Measurements from ENCODE around the gene TPH2. TPM values are rescaled to one million over a fixed set of nuclear protein-coding genes. Genes with fewer than 3 reads are reported as not detected.

TPH2 gene
- total and polyA plus RNA-seq, 7 donors: 0.01 TPM; not detected in 6

- TF ChIP-seq, protein P1, sequence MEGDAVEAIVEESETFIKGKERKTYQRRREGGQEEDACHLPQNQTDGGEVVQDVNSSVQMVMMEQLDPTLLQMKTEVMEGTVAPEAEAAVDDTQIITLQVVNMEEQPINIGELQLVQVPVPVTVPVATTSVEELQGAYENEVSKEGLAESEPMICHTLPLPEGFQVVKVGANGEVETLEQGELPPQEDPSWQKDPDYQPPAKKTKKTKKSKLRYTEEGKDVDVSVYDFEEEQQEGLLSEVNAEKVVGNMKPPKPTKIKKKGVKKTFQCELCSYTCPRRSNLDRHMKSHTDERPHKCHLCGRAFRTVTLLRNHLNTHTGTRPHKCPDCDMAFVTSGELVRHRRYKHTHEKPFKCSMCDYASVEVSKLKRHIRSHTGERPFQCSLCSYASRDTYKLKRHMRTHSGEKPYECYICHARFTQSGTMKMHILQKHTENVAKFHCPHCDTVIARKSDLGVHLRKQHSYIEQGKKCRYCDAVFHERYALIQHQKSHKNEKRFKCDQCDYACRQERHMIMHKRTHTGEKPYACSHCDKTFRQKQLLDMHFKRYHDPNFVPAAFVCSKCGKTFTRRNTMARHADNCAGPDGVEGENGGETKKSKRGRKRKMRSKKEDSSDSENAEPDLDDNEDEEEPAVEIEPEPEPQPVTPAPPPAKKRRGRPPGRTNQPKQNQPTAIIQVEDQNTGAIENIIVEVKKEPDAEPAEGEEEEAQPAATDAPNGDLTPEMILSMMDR (IDR thresholded peaks at IDR 0.05): no peak
- WGBS, 3 donors: 36 to 51% (median 47%) methylated on average over 3 of the region's 3 CpGs
- Histone ChIP-seq H3K27ac (no peak overlapping the region), H3K36me3 (ENCODE audit: insufficient read depth in 1 of 2, low read depth in 1 of 2) (no peaks in the 10 kb centered on the region), H3K4me1 (no peaks in the 10 kb centered on the region), H3K27me3 (ENCODE audit: insufficient read depth in 3 of 3, low read length in 2 of 3) (no peaks in the 10 kb centered on the region), H3K4me3 (no peak overlapping the region), H3K9me3 (no peaks in the 10 kb centered on the region)
- no peak for DNase-seq
- intact Hi-C loops (cut with DNase I): no loop called here
- no peak for ATAC-seq
Observed at GRCh38 chr12:72074956-72075355, 136.3 kb downstream of the TPH2 start.

- DNase-seq (no peak), ATAC-seq (no peak)
- no peaks in the 10 kb centered on the region for H3K4me1 ChIP-seq
- H3K27ac ChIP-seq: no peak overlapping the region
- TF ChIP-seq, protein P1 (IDR thresholded peaks at IDR 0.05): no peak
- 37 to 54% (median 45%) methylated on average over 3 of the region's 3 CpGs for WGBS, 3 donors
- H3K9me3 ChIP-seq: no peaks in the 10 kb centered on the region
- intact Hi-C loops (cut with DNase I): no loop called here
- no peaks in the 10 kb centered on the region for H3K27me3 ChIP-seq (ENCODE audit: insufficient read depth in 3 of 3, low read length in 2 of 3)
- no peak overlapping the region for H3K4me3 ChIP-seq
- H3K36me3 ChIP-seq (ENCODE audit: insufficient read depth in 1 of 2, low read depth in 1 of 2): no peaks in the 10 kb centered on the region
Observed at GRCh38 chr12:72075401-72075800, 136.8 kb downstream of the TPH2 start.

GRCh38 chr12:72075891-72076557 lies 137.4 kb downstream of the TPH2 start:
- WGBS, 3 donors: 53 to 68% (median 60%) methylated on average over 9 of the region's 9 CpGs

GRCh38 chr12:72076558-72076915 lies 137.9 kb downstream of the TPH2 start:
- no peaks in the 10 kb centered on the region for H3K27me3 ChIP-seq (ENCODE audit: insufficient read depth in 3 of 3, low read length in 2 of 3)
- no peak for DNase-seq

More at GRCh38 chr12:72075891-72076557, 137.4 kb downstream of the TPH2 start:
- Histone ChIP-seq H3K27me3 (ENCODE audit: insufficient read depth in 3 of 3, low read length in 2 of 3) (no peaks in the 10 kb centered on the region), H3K4me3 (no peak overlapping the region), H3K36me3 (ENCODE audit: insufficient read depth in 1 of 2, low read depth in 1 of 2) (no peaks in the 10 kb centered on the region), H3K9me3 (no peaks in the 10 kb centered on the region), H3K4me1 (no peaks in the 10 kb centered on the region), H3K27ac (no peak overlapping the region)
- TF ChIP-seq, protein P1 (IDR thresholded peaks at IDR 0.05): no peak
- no peak for DNase-seq
- no peak for ATAC-seq
- intact Hi-C loops (cut with DNase I): no loop called here

More at GRCh38 chr12:72076558-72076915, 137.9 kb downstream of the TPH2 start:
- Histone ChIP-seq H3K36me3 (ENCODE audit: insufficient read depth in 1 of 2, low read depth in 1 of 2) (no peaks in the 10 kb centered on the region), H3K27ac (no peak overlapping the region), H3K4me3 (no peak overlapping the region), H3K9me3 (no peaks in the 10 kb centered on the region), H3K4me1 (no peaks in the 10 kb centered on the region)
- intact Hi-C loops (cut with DNase I): no loop called here
- WGBS, 3 donors: 72 to 86% (median 74%) methylated on average over 3 of the region's 3 CpGs
- no peak for ATAC-seq
- TF ChIP-seq, protein P1 (IDR thresholded peaks at IDR 0.05): no peak

Measured in psoas muscle (tissue), 8 donors.